Aorta (tissue), 5 donors: Measurements from ENCODE around the gene KRTAP10-3. TPM values are rescaled to one million over a fixed set of nuclear protein-coding genes. Genes with fewer than 3 reads are reported as not detected.
A peak's percentile ranks its signal among the peaks of the same experiment; 100 is the strongest.

Experiments used
- ATAC-seq: fragments of 200-7000 bp; cut with Tn5 transposase; one replicate; pipeline ENCODE4 v1.9.1; 2022; ENCODE audit warnings: moderate library complexity; ENCODE audit not compliant: low FRiP score
- DNase-seq, 2 donors: peaks; one replicate each; pipeline ENCODE4 v3.0.0-alpha.2; 2020
- H3K27ac ChIP-seq, 2 donors: one replicate each; pipeline ENCODE4 v1.5.1; 2013; ENCODE audit warnings: low read length in 2 of 2, mild to moderate bottlenecking in 2 of 2, moderate library complexity in 2 of 2, control low read depth in 1 of 2, inconsistent platforms in 1 of 2, low read depth in 1 of 2
- H3K27me3 ChIP-seq, 2 donors: one replicate each; pipeline ENCODE4 v1.6.1; 2013; ENCODE audit warnings: control low read depth in 1 of 2, low read length in 1 of 2, mild to moderate bottlenecking in 1 of 2, moderate library complexity in 1 of 2; ENCODE audit not compliant: insufficient read depth in 2 of 2, control insufficient read depth in 1 of 2
- H3K36me3 ChIP-seq, 2 donors: one replicate each; pipeline ENCODE4 v1.6.1; 2013; ENCODE audit warnings: control low read depth in 1 of 2, low read length in 1 of 2, mild to moderate bottlenecking in 1 of 2; ENCODE audit not compliant: insufficient read depth in 2 of 2, control insufficient read depth in 1 of 2
- H3K4me1 ChIP-seq, 2 donors: one replicate each; pipeline ENCODE4 v1.6.1; 2013; ENCODE audit warnings: low read length in 2 of 2, control low read depth in 1 of 2, mild to moderate bottlenecking in 1 of 2, moderate library complexity in 1 of 2; ENCODE audit not compliant: insufficient read depth in 2 of 2, control insufficient read depth in 1 of 2
- H3K4me3 ChIP-seq, 2 donors: one replicate each; pipeline ENCODE4 v1.5.1; 2013; ENCODE audit warnings: low read length in 2 of 2, control low read depth in 1 of 2, mild to moderate bottlenecking in 1 of 2
- H3K9me3 ChIP-seq: one replicate; pipeline ENCODE4 v1.6.1; 2013; ENCODE audit warnings: mild to moderate bottlenecking, low read length; ENCODE audit not compliant: control insufficient read depth
- WGBS, 2 donors: extraction: QIAGEN DNeasy Blood & Tissue Kit; methylation state at CpG; one replicate each; pipeline ENCODE4 v1.1.7; 2013; 5-methylcytosine and 5-hydroxymethylcytosine counted together
- intact Hi-C, 2 donors: fragments of 100-400 bp; cut with DNase I; formaldehyde crosslinking; loops; one replicate each; pipeline versions ENCODE4 v1.14.2 to v1.15.0; 2022
- polyA plus RNA-seq, 2 donors: library from polyadenylated mRNA; stranded (reverse); fragments of 200-250 nt; gene quantifications; one replicate each; pipeline ENCODE4 v1.2.3, GENCODE V29; 2013
- total RNA-seq, 2 donors: library from RNA; stranded (reverse); fragmentation: NEBNext Ultra II Directional; extraction: Animal tissue kit (Norgen Biotek cat#: 25700); gene quantifications; one replicate each; pipeline ENCODE4 v1.2.1, GENCODE V29; 2021
- donor health status: healthy with polysubstance abuse.
- donor health status: Bipolar disorder and iron deficiency.
- donor health status: DM: no; HTN: no; CAD: no.
- donor health status: DM: no; HTN: no; CAD: no.
- donor health status: DM: yes; HTN: yes; CAD: no.

KRTAP10-3 gene
- total and polyA plus RNA-seq, 4 donors = not detected

GRCh38 chr21:44517175-44517899 is 41.3 kb downstream of the KRTAP10-3 start:
- Histone ChIP-seq H3K36me3 (no peaks in the 10 kb centered on the region), H3K4me1 (no peaks in the 10 kb centered on the region), H3K27ac (no peak overlapping the region), H3K27me3 (no peaks in the 10 kb centered on the region), H3K9me3 (no peaks in the 10 kb centered on the region), H3K4me3 (no peak overlapping the region)
- ATAC-seq (no peak), DNase-seq (peak in 1 of 2 donors; percentile 32)
- WGBS, 2 donors = 81 to 84% methylated on average over 15 of the region's 15 CpGs
- intact Hi-C loops = loop anchor here in 1 of 2 donors (10.0 kb wide), 1 partner anchor 277 kb away; no protein-coding TSS in a partner anchor

- Histone ChIP-seq H3K4me1 (no peaks in the 10 kb centered on the region), H3K4me3 (no peak overlapping the region), H3K36me3 (no peaks in the 10 kb centered on the region), H3K9me3 (no peaks in the 10 kb centered on the region), H3K27ac (no peak overlapping the region), H3K27me3 (no peaks in the 10 kb centered on the region)
- DNase-seq (peak in 1 of 2 donors; percentile 15), ATAC-seq (no peak)
- intact Hi-C loops = loop anchor here in 1 of 2 donors (10.0 kb wide), 1 partner anchor 278 kb away; no protein-coding TSS in a partner anchor
- 90 to 91% methylated on average over 10 of the region's 10 CpGs for WGBS, 2 donors
These were observed 41.8 kb downstream of the KRTAP10-3 start for GRCh38 chr21:44516828-44517174.

- H3K36me3 ChIP-seq = no peaks in the 10 kb centered on the region
- intact Hi-C loops = loop anchor here in 1 of 2 donors (10.0 kb wide), 1 partner anchor 278 kb away; no protein-coding TSS in a partner anchor
- no peak overlapping the region for H3K27ac ChIP-seq
- ATAC-seq (no peak), DNase-seq (no peak)
- WGBS, 2 donors = 89 to 90% methylated on average over 13 of the region's 13 CpGs
- no peaks in the 10 kb centered on the region for H3K4me1 ChIP-seq
- H3K4me3 ChIP-seq = no peak overlapping the region
- H3K27me3 ChIP-seq = no peaks in the 10 kb centered on the region
- H3K9me3 ChIP-seq = no peaks in the 10 kb centered on the region
These were observed 42.3 kb downstream of the KRTAP10-3 start for GRCh38 chr21:44516342-44516741.

GRCh38 chr21:44515359-44516165 is 43.0 kb downstream of the KRTAP10-3 start:
- DNase-seq (peak in 1 of 2 donors; percentile 29), ATAC-seq (no peak)
- Histone ChIP-seq H3K27ac (no peak overlapping the region), H3K9me3 (no peaks in the 10 kb centered on the region), H3K4me1 (no peaks in the 10 kb centered on the region), H3K27me3 (no peaks in the 10 kb centered on the region), H3K4me3 (no peak overlapping the region), H3K36me3 (no peaks in the 10 kb centered on the region)
- 88 to 90% methylated on average over 32 of the region's 32 CpGs for WGBS, 2 donors
- intact Hi-C loops = loop anchor here in 1 of 2 donors (10.0 kb wide), 1 partner anchor 279 kb away; no protein-coding TSS in a partner anchor

- intact Hi-C loops = loop anchor here in 1 of 2 donors (10.0 kb wide), 1 partner anchor 280 kb away; no protein-coding TSS in a partner anchor
- no peaks in the 10 kb centered on the region for H3K9me3 ChIP-seq
- H3K27me3 ChIP-seq = no peaks in the 10 kb centered on the region
- H3K36me3 ChIP-seq = no peaks in the 10 kb centered on the region
- WGBS, 2 donors = 87 to 88% methylated on average over 11 of the region's 11 CpGs
- DNase-seq (no peak), ATAC-seq (no peak)
- no peaks in the 10 kb centered on the region for H3K4me1 ChIP-seq
- H3K27ac ChIP-seq = no peak overlapping the region
- no peak overlapping the region for H3K4me3 ChIP-seq
These were observed 43.7 kb downstream of the KRTAP10-3 start for GRCh38 chr21:44514746-44515358.

- no peaks in the 10 kb centered on the region for H3K9me3 ChIP-seq
- no peaks in the 10 kb centered on the region for H3K36me3 ChIP-seq
- DNase-seq = no peak
- WGBS, 2 donors = 90 to 91% methylated on average over 7 of the region's 7 CpGs
- no peak for ATAC-seq
- no peaks in the 10 kb centered on the region for H3K27me3 ChIP-seq
- no peak overlapping the region for H3K4me3 ChIP-seq
- H3K27ac ChIP-seq = no peak overlapping the region
- H3K4me1 ChIP-seq = no peaks in the 10 kb centered on the region
- intact Hi-C loops = loop anchor here in 1 of 2 donors (10.0 kb wide), 1 partner anchor 281 kb away; no protein-coding TSS in a partner anchor
These were observed 44.4 kb downstream of the KRTAP10-3 start for GRCh38 chr21:44514218-44514520.

- 87% methylated on average over 15 of the region's 15 CpGs for WGBS, 2 donors
These were observed 45.0 kb downstream of the KRTAP10-3 start for GRCh38 chr21:44513389-44514217.

More at GRCh38 chr21:44513389-44514217, 45.0 kb downstream of the KRTAP10-3 start:
- Histone ChIP-seq H3K36me3 (no peaks in the 10 kb centered on the region), H3K27me3 (no peaks in the 10 kb centered on the region), H3K4me1 (no peaks in the 10 kb centered on the region), H3K4me3 (no peak overlapping the region), H3K27ac (no peak overlapping the region), H3K9me3 (no peaks in the 10 kb centered on the region)
- no peak for DNase-seq
- intact Hi-C loops = loop anchor here in 1 of 2 donors (10.0 kb wide), 1 partner anchor 281 kb away; no protein-coding TSS in a partner anchor
- no peak for ATAC-seq
